Activated naive CD4-positive, alpha-beta T cell treated with anti-CD3 and anti-CD28 coated beads, Interleukin-2, amount 10 ng/mL, durations not matched to agents 7 days and 5 days (primary cell): ENCODE measurements around the gene SERINC2.
A peak's percentile ranks its signal among the peaks of the same experiment; 100 is the strongest.

Source experiments
- CTCF ChIA-PET: fragments of 350-600 bp; sonication (Branson Sonifier 250); formaldehyde crosslinking; loops from one replicate; lab custom pipeline; 2021; ENCODE audit warnings: antibody characterized with exemption; lab: Charles Lee
- DNase-seq: peaks from one replicate; pipeline ENCODE4 v3.0.0-alpha.2; 2020
- H3K27ac Mint-ChIP-seq: one replicate; pipeline ENCODE4 v1.8.0; 2021; ENCODE audit warnings: mild to moderate bottlenecking, moderate library complexity, mixed read lengths
- H3K27me3 Mint-ChIP-seq: one replicate; pipeline ENCODE4 v1.8.0; 2021; ENCODE audit warnings: mild to moderate bottlenecking, mixed read lengths
- H3K36me3 Mint-ChIP-seq: one replicate; pipeline ENCODE4 v1.8.0; 2021; ENCODE audit warnings: mixed read lengths
- H3K4me1 Mint-ChIP-seq: one replicate; pipeline ENCODE4 v1.8.0; 2021; ENCODE audit warnings: mixed read lengths
- H3K4me3 Mint-ChIP-seq: one replicate; pipeline ENCODE4 v1.8.0; 2021; ENCODE audit warnings: mild to moderate bottlenecking, moderate library complexity, mixed read lengths
- H3K9me3 Mint-ChIP-seq: one replicate; pipeline ENCODE4 v1.8.0; 2021; ENCODE audit warnings: mixed read lengths

Gene SERINC2

DNA sequence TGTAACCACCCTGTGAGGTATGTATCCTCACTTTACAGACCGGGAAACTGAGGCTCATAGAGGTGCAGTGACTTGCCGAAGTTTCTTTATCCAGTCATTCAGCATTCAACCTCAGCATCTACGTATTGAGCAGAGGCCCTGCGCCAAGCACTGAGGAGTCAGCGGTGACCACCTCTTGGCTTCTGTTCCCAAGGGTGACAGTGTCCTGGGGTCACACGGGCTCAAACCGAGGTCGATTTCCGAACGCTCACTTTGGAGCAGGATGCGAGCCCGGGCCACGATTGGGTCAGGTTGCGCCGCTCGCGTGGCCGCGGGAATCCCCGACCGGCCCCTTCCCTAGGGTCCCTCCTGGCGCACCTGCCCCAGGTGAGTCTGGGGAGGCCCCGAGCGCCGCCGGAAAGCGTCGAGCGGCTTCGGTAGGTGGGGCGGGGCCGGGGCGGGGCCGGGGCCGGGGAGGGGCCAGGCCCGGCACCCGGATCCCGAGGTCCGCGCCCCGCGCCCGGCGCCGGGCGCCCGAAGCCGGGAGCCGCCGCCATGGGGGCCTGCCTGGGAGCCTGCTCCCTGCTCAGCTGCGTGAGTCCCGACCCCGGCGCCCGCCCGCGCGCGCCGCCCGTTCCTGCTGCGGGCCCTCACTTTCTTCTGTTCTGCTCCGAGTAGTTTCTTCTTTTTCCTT is at the start of gene SERINC2:
Gene SERINC2, plus strand, starts transcription at position 482 of the 673 bp plus-strand sequence. Its CDS starts 53 bp downstream, at position 535.
- CTCF ChIA-PET, result interaction anchor here (3.3 kb wide), 1 partner anchor 18 kb away, joined by 18 read pairs; no protein-coding TSS in a partner anchor
- Mint-ChIP-seq H3K27ac (no peak within 1 kb of the TSS), H3K36me3 (no peaks in the 10 kb centered on the region), H3K9me3 (no peaks in the 10 kb centered on the region), H3K27me3 (peaks cover 85% of the 10 kb centered on the region), H3K4me3 (peak within 1 kb of the TSS; percentile 65), H3K4me1 (peaks cover 9% of the 10 kb centered on the region)
- DNase-seq, result peak; percentile 47

DNA sequence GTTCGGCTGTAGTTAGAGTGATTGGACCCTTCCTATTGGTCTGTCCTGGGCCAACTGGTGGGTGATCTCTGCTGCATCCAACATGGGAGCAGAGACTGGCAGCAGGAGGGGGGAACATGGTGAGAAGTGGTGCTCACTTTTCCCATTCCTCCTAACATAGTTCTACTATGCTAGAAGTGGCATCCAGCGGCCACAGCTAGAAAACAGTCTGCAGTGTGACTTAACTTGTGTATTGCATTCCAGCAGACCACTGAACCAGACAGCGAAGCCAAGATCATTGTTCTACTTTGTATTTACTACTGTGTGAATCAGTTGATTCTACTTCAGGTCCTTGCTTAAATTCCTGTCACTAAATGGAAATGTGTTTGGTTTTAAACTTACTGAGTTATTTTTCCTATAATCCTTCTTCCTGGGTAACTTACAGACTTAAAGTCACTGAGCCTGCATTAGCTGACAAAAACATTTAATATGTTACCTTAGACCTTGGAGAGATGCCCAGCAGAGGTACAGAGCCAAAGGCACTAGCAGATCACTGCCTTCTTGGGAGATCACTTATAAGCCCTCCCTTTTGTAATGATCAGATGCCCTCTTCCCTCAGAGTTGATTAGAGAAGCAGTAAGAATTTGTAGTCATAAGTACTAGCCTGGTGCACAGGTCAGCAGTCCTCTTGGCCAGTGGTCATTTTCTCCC is 48.3 kb upstream of the SERINC2 start:
- no peaks in the 10 kb centered on the region for H3K27me3 Mint-ChIP-seq
- H3K4me1 Mint-ChIP-seq, result no peaks in the 10 kb centered on the region
- H3K4me3 Mint-ChIP-seq, result no peak overlapping the region
- no peak for DNase-seq
- H3K27ac Mint-ChIP-seq, result no peak overlapping the region
- H3K9me3 Mint-ChIP-seq, result no peaks in the 10 kb centered on the region
- peaks cover 7% of the 10 kb centered on the region for H3K36me3 Mint-ChIP-seq
- CTCF ChIA-PET, result no interaction called here

DNA sequence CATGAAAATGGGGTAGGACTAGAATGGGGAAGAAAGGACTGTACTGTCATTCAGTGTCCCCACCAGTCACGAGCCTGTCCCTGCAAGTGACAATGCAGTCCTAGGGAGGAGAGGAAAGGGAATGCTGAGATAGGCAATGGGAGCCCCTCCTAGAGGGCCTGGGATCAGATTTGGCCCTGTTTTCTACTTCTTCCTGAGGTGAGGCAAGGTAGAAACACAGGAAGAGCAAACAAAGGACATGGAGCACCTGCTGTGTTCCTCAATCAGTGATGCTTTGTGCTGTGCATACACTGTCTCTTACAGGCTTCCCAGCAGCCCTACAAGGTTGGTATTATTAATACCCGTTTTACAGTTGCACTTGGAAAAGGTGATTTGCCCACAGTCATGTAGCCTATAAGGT is 46.2 kb upstream of the SERINC2 start:
- Mint-ChIP-seq H3K9me3 (no peaks in the 10 kb centered on the region), H3K36me3 (peaks cover 7% of the 10 kb centered on the region), H3K4me3 (no peak overlapping the region), H3K4me1 (no peaks in the 10 kb centered on the region), H3K27me3 (peaks cover under 1% of the 10 kb centered on the region), H3K27ac (no peak overlapping the region)
- CTCF ChIA-PET, result no interaction called here
- no peak for DNase-seq

DNA sequence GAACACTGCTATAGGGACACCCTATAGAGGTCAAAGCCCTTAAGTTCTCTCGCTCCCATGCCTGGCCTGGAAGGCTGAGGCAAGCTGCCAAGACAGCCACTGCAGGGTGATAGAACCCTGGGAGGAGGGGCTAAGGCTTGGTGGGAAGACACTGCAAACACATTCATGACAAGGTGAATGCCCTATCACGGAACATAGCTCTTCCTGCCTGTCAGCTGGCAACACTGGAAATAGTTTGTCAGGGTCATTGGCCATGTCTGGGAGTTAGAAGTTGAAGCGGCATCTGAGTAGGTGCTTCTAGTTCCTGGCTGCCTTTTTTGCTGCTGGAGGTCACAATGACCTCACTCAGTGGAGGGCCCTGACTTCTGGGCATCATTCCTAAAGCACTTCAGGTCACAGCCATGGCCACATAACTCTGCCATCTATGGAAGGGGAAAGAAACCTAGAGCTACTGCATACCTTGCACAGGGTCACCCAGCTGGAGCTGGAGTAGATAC is 44.4 kb upstream of the SERINC2 start:
- Mint-ChIP-seq H3K36me3 (peaks cover 7% of the 10 kb centered on the region), H3K4me3 (no peak overlapping the region), H3K27me3 (peaks cover 19% of the 10 kb centered on the region), H3K27ac (no peak overlapping the region), H3K9me3 (no peaks in the 10 kb centered on the region), H3K4me1 (peaks cover 10% of the 10 kb centered on the region)
- DNase-seq, result no peak
- CTCF ChIA-PET, result no interaction called here

DNA sequence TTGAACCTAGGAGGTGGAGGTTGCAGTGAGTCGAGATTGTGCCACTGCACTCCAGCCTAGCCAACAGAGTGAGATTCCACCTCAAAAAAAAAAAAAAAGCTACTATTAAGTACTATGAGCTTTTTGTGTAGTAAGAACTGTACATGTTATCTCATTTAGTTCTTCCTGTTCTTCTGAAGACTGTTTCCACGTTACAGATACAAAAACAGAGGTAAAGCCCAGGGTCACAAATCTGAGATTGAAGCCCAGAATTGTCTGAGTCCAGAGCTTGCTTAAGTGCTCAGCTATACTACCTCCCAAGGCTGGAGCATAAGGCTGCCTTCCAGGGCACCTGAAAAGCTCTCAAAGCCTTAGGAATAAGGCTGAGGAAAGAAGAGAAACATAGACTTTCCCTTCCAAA is 43.0 kb upstream of the SERINC2 start:
- no peaks in the 10 kb centered on the region for H3K9me3 Mint-ChIP-seq
- peaks cover 1% of the 10 kb centered on the region for H3K36me3 Mint-ChIP-seq
- CTCF ChIA-PET, result interaction anchor here (0.9 kb wide), 1 partner anchor 25 kb away, joined by 3 read pairs; no protein-coding TSS in a partner anchor
- H3K4me3 Mint-ChIP-seq, result no peak overlapping the region
- no peak overlapping the region for H3K27ac Mint-ChIP-seq
- DNase-seq, result no peak
- H3K27me3 Mint-ChIP-seq, result peaks cover 24% of the 10 kb centered on the region
- H3K4me1 Mint-ChIP-seq, result peaks cover 13% of the 10 kb centered on the region

DNA sequence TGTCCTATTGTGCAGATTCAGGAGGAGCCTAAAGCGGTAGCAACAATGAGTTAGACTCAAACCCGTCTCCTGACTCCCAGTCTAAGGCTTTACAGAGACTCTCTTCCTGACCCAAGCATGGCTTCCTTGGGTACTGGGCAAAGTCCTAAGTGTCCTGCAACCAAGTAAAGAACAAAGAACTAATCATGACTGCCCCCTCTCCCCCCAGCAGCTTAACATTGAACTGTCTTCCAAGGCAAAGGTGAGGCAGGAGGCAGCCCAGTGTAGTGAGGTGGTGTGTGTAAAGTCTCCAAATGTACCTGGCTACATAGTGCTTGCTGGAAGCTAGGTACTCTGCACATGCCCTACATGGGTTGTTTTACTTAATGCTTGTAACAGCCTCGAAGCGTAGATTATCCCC is 42.4 kb upstream of the SERINC2 start:
- DNase-seq, result no peak
- H3K36me3 Mint-ChIP-seq, result no peaks in the 10 kb centered on the region

DNA sequence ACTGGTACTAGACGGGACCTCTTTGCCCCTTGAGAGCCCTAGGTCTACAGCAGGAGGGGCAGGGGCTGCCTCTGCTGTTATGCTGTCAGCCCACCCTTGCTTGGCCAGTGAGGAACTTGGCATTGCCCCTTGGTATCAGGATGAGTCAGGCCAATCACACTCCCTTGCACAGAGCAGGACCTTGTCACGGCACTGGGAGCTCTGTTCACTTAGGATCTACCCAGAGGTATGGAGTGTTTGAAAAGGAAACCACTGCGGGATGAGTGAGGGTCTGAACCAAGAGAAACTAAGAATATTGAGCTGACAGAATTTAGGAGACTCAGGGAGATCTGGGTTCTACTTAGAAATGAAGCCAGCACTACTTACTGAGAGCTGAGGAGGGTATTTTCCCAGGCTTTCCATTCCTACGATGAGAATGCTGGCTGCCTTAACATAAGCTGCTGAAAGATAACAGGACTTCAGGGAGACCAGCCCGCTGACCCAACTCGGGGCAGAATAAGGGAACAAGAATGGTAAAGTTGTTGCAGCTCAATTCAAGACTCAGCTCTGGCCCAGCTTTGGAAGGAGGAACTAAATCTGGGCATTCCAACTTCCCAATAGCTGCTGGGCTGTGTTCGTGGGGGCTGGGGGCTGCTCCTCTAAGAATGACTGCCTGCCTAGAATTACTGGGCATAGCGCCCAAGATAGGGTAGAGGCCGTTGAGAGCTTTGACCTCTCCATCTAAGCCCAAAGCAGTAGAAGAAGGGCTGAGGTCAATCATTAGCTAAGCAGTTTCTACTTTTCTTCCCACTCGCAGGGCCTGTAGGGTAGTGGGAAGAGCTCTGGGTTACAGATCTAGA is 41.7 kb upstream of the SERINC2 start:
- H3K9me3 Mint-ChIP-seq, result no peaks in the 10 kb centered on the region
- CTCF ChIA-PET, result interaction anchor here (1.0 kb wide), 1 partner anchor 24 kb away, joined by 3 read pairs; no protein-coding TSS in a partner anchor
- no peak overlapping the region for H3K4me3 Mint-ChIP-seq

More for the DNA sequence above, 42.4 kb upstream of the SERINC2 start:
- CTCF ChIA-PET, result interaction anchor here (0.9 kb wide), 1 partner anchor 24 kb away, joined by 3 read pairs; no protein-coding TSS in a partner anchor
- Mint-ChIP-seq H3K27me3 (peaks cover 24% of the 10 kb centered on the region), H3K4me1 (peaks cover 13% of the 10 kb centered on the region), H3K4me3 (no peak overlapping the region), H3K27ac (no peak overlapping the region), H3K9me3 (no peaks in the 10 kb centered on the region)

DNA sequence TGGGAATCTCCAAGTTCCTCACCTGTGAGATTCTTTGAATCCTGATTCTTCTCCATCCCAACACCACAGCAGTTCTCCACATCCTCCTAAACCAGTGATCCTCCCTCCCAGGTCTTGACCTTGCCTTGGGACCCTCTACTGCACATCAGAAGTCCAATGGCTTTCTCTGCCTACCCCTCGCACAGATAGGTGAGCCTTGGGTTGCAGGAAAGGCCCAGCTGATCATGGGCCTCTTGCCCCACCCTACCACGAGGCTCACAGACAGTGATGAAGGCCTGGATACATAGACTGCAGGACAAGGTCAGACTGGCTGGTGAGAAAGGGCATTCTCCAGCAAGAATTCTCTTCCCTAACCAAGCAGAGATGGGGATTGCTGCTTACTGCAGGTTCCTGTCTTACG is 41.0 kb upstream of the SERINC2 start:
- Mint-ChIP-seq H3K36me3 (no peaks in the 10 kb centered on the region), H3K4me1 (peaks cover 13% of the 10 kb centered on the region), H3K4me3 (no peak overlapping the region), H3K9me3 (no peaks in the 10 kb centered on the region), H3K27ac (no peak overlapping the region), H3K27me3 (peaks cover 24% of the 10 kb centered on the region)
- no peak for DNase-seq
- CTCF ChIA-PET, result interaction anchor here (1.0 kb wide), 1 partner anchor 23 kb away, joined by 3 read pairs; no protein-coding TSS in a partner anchor

More for the DNA sequence above, 41.7 kb upstream of the SERINC2 start:
- Mint-ChIP-seq H3K36me3 (no peaks in the 10 kb centered on the region), H3K4me1 (peaks cover 13% of the 10 kb centered on the region), H3K27me3 (peaks cover 24% of the 10 kb centered on the region), H3K27ac (no peak overlapping the region)
- no peak for DNase-seq

DNA sequence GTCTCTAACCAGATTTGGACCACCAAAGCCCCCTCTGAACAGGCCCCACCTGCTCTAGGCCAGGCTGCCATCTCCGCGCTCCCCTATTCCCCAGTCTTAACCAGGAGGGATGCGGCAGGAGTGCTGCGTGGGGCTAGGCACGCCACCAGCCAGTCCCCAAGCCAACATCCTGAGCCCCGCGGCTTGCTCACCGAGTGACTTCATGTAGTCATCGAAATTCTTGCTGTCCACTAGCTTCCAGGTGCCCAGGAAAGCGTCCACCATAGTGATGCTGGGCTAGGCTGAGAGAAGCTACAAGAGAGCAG is 40.3 kb upstream of the SERINC2 start:
- Mint-ChIP-seq H3K9me3 (no peaks in the 10 kb centered on the region), H3K27ac (no peak overlapping the region), H3K4me1 (peaks cover 13% of the 10 kb centered on the region), H3K27me3 (peaks cover 24% of the 10 kb centered on the region), H3K4me3 (no peak overlapping the region), H3K36me3 (no peaks in the 10 kb centered on the region)
- DNase-seq, result no peak
- CTCF ChIA-PET, result interaction anchor here (1.1 to 2.1 kb wide), 4 partner anchors 12 to 50 kb away, joined by 4 to 11 read pairs (median 4); no protein-coding TSS in a partner anchor

DNA sequence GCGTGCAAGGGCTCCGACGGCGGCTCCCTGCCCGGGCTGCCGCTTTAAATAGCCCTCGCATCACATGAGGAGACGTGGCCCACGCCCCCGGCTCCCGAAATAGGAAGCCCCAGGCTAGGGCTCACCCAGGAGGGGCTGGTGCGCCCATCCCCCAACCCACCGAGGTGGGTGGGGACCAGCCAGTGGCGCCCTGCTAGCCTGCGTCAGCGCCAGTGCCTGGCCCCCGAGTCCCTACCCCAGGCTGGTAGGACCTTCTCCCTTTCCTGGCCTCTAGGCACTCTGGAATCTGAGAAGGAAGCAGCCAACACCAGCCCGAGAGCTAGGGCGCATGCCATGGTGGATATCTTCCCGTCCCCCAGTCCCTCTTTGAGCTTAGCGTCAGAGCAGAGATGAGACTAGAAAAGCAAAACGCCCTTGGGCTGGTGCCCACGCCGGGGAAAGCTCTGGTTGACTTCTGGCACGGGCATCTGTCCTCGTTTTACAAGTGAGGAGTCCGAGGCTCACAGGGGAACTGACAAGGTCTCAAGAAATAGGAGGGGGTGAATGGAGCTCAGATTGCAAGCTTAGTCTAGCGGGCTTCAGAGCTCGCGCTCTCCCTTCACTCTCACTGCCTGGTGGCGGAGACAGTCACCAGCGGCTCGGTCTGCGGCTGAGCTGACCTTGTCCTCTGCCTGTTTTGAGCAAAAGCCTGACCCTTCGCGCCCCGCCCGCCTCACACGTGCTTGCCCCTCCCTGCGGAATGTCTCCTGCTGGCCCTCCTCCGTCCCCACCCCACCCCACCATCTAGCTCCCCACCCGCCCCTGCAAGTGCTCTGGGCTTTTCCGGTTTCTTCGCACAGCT is 39.7 kb upstream of the SERINC2 start, which contains the start of gene FABP3:
Gene FABP3, minus strand, starts transcription at position 21 of the 841 bp plus-strand sequence. CDS start 62 bp downstream, outside the sequence.
- peaks cover 24% of the 10 kb centered on the region for H3K27me3 Mint-ChIP-seq
- no peaks in the 10 kb centered on the region for H3K36me3 Mint-ChIP-seq
- H3K4me3 Mint-ChIP-seq, result peak within 1 kb of the TSS; percentile 70
- H3K4me1 Mint-ChIP-seq, result peaks cover 13% of the 10 kb centered on the region
- peak within 1 kb of the TSS; percentile 65 for H3K27ac Mint-ChIP-seq
- H3K9me3 Mint-ChIP-seq, result no peaks in the 10 kb centered on the region
- CTCF ChIA-PET, result interaction anchor here (1.1 to 2.1 kb wide), 5 partner anchors 12 to 176 kb away, joined by 4 to 11 read pairs (median 4); no protein-coding TSS in a partner anchor
- DNase-seq, result peak; percentile 49

DNA sequence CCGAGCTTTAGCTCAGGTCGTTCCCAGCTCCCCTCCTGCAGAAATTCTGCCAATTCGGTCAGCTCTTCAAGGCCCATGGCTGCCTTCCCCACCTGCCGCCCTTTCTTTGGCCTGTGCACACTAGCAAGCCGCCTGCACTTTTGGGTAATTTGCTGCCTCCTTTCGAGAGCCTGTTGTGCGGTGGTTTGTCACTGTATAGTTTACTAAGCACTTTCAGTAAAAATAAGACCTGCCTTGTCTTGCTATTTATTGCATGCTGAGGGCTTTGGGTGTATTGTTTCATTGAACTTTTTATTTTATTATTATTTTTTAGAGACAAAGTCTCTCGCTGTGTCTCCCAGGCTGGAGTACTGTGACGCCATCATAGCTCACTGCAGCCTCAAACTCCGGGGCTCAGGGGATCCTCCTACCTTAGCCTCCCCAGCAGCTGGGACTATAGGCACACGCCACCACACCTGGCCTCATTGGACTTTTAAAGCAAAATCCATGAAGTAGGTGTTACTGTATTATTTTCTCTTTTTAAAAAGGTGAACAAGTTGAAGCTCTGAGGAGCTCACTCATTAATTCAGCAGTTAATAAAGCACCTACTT is 39.0 kb upstream of the SERINC2 start:
- H3K9me3 Mint-ChIP-seq, result no peaks in the 10 kb centered on the region
- DNase-seq, result no peak
- no peaks in the 10 kb centered on the region for H3K36me3 Mint-ChIP-seq
- peaks cover 13% of the 10 kb centered on the region for H3K4me1 Mint-ChIP-seq
- CTCF ChIA-PET, result interaction anchor here (1.1 to 2.1 kb wide), 5 partner anchors 13 to 175 kb away, joined by 4 to 11 read pairs (median 4); no protein-coding TSS in a partner anchor
- peaks cover 29% of the 10 kb centered on the region for H3K27me3 Mint-ChIP-seq
- peak overlapping the region; percentile 65 for H3K27ac Mint-ChIP-seq
- peak overlapping the region; percentile 70 for H3K4me3 Mint-ChIP-seq

DNA sequence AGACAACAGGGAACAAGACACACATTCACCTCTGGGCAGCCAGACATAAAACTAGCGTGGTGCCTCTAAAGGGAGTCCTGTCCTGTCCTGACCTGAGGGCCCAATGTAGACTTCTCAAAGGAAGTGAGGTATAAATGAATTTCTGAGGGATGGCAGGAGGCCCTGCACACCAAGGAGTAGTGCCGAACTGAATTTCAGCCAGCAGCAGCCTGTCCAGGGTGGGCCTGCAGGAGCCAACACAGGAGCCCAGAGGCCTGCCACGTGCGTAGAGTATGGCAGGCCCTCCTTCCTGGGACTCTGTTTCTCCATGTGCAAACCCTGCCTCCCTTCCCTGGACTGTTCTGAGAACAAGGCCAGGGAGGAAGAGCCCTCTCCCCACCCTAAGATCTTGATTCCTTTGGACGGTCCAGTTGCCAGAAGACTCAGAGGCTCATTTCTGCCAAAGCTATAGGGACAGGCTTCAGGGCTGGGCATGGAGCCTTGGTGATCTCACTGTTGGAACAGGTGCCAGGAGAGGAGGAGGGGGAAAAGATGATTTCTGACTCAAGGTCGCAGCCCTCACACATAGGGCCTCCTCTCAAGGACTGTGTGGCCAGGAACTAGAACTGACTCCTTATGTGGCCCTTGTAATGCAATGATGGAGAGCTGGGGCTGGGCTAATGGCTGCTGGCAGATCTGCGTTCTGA is 38.4 kb upstream of the SERINC2 start:
- DNase-seq, result no peak
- Mint-ChIP-seq H3K4me1 (peaks cover 13% of the 10 kb centered on the region), H3K4me3 (no peak overlapping the region), H3K27me3 (peaks cover 31% of the 10 kb centered on the region), H3K27ac (no peak overlapping the region), H3K9me3 (no peaks in the 10 kb centered on the region), H3K36me3 (no peaks in the 10 kb centered on the region)
- CTCF ChIA-PET, result interaction anchor here (1.6 to 2.1 kb wide), 3 partner anchors 14 to 174 kb away, joined by 4 to 11 read pairs (median 4); no protein-coding TSS in a partner anchor
